NAMALWA (cell line): ENCODE results near the gene CASR.

Source experiments
- DNase-seq: peaks from one replicate; pipeline ENCODE4 v3.0.0-alpha.2; 2015; ENCODE audit warnings: low spot score

Gene CASR

GRCh38 chr3:122214711-122215110, 31.2 kb downstream of the CASR start:
- DNase-seq, result no peak

- no peak for DNase-seq
These were observed 32.3 kb downstream of the CASR start for GRCh38 chr3:122215592-122216298.

DNA sequence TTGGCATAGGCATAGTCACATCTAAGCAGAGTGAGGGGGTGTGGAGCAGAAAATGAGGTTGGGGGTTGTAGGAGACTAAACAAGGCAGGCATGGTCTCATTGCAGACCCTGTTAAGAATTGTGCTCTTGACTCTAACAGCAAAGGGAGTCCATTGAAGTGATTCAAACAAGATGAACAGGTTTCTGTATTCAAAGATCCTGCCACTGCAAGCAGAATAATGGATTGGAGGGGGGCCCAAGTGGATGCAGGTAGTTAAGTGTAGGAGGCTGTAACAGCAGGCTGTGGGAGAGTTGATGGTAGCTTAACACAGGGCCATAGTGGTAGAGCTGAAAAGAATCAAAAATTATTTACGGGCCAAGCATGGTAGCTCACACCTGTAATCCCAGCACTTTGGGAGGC, 34.4 kb downstream of the CASR start:
- DNase-seq, result no peak

- DNase-seq, result no peak
These were observed 35.9 kb downstream of the CASR start for GRCh38 chr3:122219242-122219872.

DNA sequence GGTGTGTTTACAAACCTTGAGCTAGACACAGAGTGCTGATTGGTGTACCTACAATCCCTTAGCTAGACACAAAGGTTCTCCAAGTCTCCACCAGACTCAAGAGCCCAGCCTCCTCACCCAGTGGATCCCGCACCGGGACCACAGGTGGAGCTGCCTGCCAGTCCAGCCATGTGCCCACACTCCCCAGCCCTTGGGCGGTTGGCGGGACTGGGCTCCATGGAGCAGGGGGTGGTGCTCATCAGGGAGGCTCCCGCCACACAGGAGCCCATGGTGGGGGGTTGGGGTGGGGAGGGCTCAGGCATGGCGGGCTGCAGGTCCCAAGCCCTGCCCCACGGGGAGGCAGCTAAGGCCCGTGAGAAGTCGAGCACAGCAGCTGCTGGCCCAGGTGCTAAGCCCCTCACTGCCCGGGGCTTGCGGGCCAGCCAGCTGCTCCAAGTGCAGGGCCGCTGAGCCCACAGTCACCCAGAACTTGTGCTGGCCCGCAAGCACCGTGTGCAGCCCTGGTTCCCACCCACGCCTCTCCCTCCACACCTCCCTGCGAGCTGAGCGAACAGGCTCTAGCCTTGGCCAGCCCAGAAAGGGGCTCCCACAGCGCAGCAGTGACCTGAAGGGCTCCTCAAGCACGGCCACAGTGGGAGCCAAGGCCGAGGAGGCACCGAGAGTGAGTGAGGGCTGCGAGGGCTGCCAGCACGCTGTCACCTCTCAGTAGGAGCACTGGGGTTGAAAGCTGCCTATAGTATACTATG, 43.7 kb downstream of the CASR start:
- no peak for DNase-seq

DNA sequence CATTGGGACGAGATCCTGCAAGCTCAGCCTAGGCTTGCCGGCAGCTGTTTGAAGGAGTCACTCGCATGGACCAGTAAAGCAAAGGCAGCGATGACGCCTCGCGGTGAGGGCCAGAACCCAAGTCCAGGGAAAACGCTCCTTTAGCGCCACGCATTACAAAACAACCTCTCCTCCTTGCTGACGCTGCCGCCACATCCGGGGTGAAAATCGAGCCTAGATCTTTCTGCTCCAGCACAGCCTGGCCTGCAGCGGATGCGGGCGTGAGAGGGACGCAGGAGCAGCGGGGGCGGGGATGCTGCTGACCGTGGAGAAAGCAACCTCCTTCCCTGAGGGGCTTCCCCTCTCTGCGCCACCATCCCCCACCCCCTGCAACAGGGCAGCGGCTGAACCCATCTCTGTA, 46.7 kb downstream of the CASR start:
- DNase-seq, result no peak

GRCh38 chr3:122231465-122232157, 48.1 kb downstream of the CASR start:
- no peak for DNase-seq

DNA sequence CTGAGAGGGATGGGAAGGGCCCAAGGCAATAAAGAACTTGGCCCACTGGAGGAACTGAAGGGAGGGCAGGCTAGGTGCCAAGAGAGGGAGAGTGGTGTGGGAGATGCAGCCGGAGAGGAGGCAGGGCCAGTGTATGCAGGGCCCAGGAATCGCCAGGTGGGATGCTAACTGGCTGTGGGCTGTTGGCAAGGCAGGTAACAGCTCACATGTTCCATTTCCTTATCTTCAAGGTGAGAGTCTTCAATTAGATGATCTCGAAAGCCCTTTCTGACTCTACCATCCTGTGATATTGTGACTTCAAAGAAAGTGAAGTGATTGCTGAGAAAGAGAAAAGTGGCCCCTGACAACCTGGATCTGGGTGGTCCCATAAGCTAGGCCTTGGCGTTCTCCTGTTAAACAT, 49.0 kb downstream of the CASR start:
- DNase-seq, result no peak

GRCh38 chr3:122233101-122233952, 49.9 kb downstream of the CASR start:
- no peak for DNase-seq

GRCh38 chr3:122234117-122234516, 50.6 kb downstream of the CASR start:
- DNase-seq, result no peak

DNA sequence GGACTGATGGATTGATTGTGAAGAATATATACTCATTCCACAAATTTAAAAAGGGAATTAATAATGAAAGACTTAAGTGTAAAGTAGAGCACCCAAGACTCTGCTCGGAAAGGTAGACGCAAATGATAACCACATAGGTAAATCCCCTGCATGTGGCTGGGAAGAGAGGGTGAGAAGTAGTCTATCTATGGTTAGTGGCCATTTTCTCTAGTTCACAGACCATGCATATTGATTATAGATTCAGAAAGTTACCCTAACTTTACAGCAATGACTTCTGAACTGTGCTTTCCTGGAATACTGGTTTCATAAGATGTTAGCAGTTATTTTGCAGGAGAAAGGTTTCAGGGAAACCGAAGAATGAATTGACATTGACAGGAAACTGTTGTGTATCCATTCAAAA, 51.7 kb downstream of the CASR start:
- no peak for DNase-seq

- no peak for DNase-seq
These were observed 55.6 kb downstream of the CASR start for GRCh38 chr3:122239112-122239511.

GRCh38 chr3:122245513-122246174, 62.2 kb downstream of the CASR start:
- peak; percentile 30 for DNase-seq

- DNase-seq, result no peak
These were observed 62.7 kb downstream of the CASR start for GRCh38 chr3:122246199-122246598.

DNA sequence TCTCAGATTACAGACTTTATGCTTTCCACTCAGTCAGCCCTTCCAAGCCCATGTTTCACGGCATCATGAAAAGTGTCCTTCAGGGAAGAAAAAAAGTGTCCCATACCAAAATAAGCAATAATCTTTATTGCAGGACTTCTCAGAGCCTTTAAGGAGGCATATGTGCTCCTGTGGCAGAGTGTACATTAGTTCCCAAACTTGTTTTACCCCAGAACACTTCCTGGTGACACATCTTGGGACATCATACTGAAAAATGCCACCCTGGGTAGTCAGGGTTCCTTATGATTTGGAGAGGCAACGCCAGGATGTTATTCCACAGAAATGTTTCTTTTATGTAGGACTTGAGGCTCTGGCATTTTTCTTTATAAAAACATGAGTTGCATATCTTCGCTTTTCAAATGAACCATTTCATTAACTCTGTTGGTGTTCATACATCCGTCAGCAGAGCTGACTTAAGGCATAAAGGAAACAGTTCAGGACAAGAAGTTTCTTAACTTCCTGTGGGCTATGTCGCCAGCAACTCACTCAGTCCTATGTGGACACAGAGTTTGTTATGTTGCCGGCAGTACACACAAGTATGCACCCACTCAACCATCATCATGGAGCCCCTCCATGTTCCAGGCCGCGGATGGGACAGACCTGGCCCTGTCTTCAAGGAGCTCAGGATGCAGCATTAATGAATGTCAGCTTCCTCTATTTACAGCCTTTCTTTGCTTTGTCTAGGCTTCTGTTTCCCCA, 63.8 kb downstream of the CASR start:
- no peak for DNase-seq

GRCh38 chr3:122247825-122248185, 64.3 kb downstream of the CASR start:
- peak; percentile 79 for DNase-seq

- no peak for DNase-seq
These were observed 68.0 kb downstream of the CASR start for GRCh38 chr3:122251428-122251827.

- DNase-seq, result no peak
These were observed 70.1 kb downstream of the CASR start for GRCh38 chr3:122253581-122253980.

DNA sequence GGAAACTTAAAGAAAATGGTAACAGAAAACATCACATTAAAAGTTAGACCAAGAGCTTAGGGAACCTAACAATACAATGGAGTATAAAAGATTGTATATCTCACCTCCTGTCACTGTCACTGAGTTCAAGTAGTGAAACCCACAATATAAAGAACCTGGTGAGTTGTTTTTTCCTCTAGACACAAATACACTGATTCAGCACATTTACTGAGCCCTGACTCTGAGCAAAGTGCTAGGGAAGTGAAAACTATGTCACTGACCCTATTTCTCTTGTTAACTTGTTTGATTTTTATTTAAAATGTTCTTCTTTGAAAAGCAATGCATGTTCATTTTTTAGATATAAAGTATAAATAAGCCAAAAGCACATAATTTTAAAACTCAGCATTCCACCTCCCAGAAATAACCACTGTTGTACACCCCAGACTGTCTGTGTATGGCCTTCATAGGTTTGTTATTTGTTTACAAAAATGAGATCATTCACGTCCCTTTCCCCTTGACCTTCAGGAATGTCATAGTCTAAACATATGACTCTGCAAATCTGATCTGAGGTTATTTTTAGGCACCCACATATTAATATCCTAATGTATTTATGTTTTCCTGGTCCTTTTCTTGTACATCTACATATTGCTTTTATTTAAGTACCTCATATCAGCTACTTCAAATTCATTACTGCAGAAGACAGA, 72.4 kb downstream of the CASR start:
- peak; percentile 28 for DNase-seq
